Transverse colon (tissue), 4 donors: ENCODE results near the gene GRIN3B.

Experiments used
- POLR2A ChIP-seq: fragments of 450-650 bp; IDR thresholded peaks from one replicate; pipeline ENCODE4 v1.6.1; 2016; ENCODE audit warnings: antibody characterized with exemption, mild to moderate bottlenecking, moderate library complexity
- POLR2AphosphoS5 ChIP-seq, 3 donors: sonication (generic); formaldehyde crosslinking; IDR thresholded peaks; one replicate each; pipeline ENCODE4 v1.6.1; 2016; ENCODE audit warnings: antibody characterized with exemption in 3 of 3
- TF ChIP-seq, protein P1 (sequence below), 5 experiments: fragments of 200-600 bp in 3 of 5; fragments of 450-650 bp in 2 of 5; sonication (generic) in 3 of 5; IDR thresholded peaks; 1 replicate in 2 of 5; 2 replicates in 3 of 5; pipeline ENCODE4 v1.5.1; 2016 to 2017; ENCODE audit warnings: antibody characterized with exemption in 5 of 5, inconsistent platforms in 3 of 5, mild to moderate bottlenecking in 2 of 5, moderate library complexity in 1 of 5

DNA sequence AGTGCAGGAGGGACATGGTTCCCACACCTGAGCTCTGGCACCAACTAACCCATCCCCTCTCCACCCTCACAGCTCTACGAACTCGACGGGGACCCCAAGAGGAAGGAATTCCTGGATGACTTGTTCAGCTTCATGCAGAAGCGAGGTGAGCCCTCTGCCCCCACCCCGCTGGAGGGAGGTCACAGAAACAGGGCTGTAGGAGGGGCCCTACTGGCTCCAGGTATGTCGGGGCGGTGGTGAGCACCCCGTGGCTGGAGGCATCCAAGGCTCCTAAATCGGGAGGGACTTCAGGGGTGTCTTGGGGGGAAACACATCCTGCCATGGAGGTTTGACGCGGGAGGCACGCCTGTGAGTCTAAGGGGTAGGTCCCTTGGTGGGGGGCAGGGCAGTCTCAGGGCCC, 40.2 kb upstream of the GRIN3B start:
- TF ChIP-seq POLR2A = no peak
- no peak for TF ChIP-seq POLR2AphosphoS5 (IDR thresholded peaks at IDR 0.05)
- TF ChIP-seq, protein P1, sequence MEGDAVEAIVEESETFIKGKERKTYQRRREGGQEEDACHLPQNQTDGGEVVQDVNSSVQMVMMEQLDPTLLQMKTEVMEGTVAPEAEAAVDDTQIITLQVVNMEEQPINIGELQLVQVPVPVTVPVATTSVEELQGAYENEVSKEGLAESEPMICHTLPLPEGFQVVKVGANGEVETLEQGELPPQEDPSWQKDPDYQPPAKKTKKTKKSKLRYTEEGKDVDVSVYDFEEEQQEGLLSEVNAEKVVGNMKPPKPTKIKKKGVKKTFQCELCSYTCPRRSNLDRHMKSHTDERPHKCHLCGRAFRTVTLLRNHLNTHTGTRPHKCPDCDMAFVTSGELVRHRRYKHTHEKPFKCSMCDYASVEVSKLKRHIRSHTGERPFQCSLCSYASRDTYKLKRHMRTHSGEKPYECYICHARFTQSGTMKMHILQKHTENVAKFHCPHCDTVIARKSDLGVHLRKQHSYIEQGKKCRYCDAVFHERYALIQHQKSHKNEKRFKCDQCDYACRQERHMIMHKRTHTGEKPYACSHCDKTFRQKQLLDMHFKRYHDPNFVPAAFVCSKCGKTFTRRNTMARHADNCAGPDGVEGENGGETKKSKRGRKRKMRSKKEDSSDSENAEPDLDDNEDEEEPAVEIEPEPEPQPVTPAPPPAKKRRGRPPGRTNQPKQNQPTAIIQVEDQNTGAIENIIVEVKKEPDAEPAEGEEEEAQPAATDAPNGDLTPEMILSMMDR (IDR thresholded peaks at IDR 0.05) = no peak
